ENCODE data around the gene EFHB.

DNA sequence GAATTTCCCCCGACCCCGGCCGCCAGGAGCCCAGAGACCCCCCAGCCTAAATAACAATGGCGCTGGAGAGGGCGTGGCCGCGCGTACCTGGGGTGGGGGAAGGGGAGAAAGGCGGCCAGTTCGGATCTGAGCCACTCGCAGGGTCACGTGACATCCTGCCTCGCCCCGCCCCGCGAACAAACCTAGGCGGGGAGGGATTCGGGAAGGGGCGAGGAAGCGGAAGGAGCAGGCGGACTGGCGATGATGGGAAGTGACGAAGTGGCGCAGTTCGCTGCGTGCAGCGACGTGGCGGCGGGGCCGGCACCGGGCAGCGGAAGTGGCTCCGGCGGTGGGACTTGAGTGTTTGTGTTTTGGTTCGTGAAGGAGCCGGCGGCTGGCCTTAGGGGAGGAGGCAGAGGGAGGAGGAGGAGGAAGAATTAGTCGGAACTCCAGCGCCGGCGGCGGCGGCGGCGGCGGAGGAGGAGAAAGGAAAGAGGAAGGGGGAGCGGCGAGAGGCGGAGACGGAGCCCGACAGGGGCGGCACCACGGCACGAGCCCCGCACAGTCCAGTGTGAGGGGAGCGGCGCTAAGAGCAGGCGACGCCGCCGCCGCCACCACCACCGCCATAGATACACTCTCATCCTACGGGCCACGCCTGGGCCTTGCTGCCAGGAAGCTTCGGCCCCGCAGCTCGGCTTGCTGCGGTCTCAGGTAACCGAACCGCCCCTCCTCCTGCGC is 13.0 kb upstream of the EFHB start, which contains the start of gene RAB5A:
- no peak for TF ChIP-seq CTCF (IDR thresholded peaks at IDR 0.05; ENCODE audit: low read length)
- no peak for TF ChIP-seq EZH2 (IDR thresholded peaks at IDR 0.05; ENCODE audit: borderline replicate concordance, low read length)

Measured in OCI-LY1 (cell line).